Aortic smooth muscle cell (primary cell): ENCODE results near the gene ZNF350. TPM values are rescaled to one million over a fixed set of nuclear protein-coding genes. Genes with fewer than 3 reads are reported as not detected.

Experiments used
- total RNA-seq: library from RNA; depleted of rRNA; stranded (reverse); fragments of >200 nt; gene quantifications from 2 replicates; pipeline ENCODE4 v1.2.3, GENCODE V29; 2014

The ZNF350 gene
- 11.1 and 11.3 TPM in 2 replicates for total RNA-seq

DNA sequence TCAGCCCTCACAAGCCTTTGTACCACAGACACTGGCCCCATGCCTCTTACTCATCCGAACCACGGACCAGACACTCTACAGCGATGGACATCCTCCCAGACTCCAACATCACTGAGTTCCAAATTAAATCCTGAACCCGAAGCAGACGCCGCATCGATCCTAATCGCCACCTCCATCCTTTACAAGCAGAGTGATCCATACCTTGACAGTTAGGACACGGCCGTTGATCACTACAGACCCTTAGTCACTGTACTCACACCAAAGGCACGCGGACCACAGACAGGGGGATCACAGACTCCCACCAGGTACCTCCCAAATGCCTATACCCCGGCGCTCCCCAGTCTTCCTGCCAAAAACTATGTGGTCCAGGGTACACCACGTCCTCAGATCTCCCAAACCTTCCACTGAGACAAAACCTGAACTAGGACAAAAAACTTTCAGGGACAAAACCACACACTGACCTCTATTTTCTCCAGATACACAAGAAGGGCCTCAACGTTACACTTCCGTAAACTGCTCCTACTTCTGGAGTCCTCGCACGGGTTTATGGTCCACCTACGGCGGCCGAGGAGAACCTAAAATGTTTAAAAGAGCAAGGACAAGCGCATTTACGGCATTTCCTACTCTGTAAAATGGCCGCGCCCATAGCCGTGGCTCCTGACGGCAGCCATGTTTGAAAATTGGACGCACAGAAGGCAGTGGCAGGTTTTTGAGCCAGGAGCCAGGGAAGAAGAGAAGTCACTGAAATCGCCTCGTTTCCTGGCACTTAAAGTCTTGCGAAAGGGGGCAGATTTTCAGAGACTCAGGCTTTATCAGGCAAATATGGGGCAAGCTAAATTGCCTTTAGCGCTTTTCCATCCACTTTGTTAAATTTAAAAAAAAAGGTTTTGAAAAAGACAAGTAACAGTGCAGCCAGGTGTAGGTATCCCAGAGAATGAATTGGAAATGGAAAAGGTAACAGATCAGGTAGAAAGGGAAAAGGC lies at the start of gene ZNF350:
ZNF350 (minus strand) TSS at position 532 of the 983 bp plus-strand sequence. CDS start 12,480 bp downstream, outside the sequence.

GRCh38 chr19:52028027-52028779 lies 41.6 kb upstream of the ZNF350 start, which contains the start of gene ZNF614:
TSS of gene ZNF614 (minus strand) at chr19:52028379. CDS start at chr19:52025745, 2,634 bp downstream.

DNA sequence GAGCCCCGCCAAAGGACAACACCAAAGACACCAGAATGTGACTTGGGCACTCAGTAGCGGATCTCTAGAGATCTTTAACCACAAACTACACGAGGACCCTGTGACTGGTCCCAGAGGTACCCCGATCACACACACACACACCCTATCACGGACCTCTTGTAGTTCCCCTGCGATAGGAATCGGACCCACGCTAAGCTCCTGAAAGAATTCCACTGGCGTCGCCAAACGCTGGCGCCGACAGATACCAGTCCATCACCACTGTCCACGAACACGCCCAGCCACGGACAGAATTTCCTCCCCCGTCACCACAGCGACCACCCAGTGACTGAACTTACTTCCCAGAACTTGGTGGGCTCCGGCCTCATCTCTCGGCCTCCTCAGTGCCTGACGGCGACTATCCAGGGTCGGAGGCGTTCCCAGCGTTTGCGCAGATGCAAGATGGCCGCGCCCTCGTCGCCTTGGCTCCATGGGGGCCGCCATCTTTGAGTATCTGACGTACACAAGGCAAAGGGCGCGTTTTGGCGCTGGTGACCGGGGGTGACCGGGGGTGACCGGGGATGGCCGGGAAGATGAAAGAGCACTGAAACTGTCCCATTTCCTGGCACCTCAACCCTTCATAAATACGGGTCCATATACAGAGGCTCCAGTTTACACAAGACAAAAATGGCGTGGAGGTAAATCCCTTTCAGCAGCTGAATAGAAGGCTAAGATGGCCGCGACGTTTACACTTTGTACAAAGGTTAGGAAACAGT lies 21.3 kb upstream of the ZNF350 start, which contains the start of gene ZNF615:
ZNF615 (minus strand) TSS at position 406 of the 752 bp plus-strand sequence. CDS start 4,500 bp downstream, outside the sequence.

DNA sequence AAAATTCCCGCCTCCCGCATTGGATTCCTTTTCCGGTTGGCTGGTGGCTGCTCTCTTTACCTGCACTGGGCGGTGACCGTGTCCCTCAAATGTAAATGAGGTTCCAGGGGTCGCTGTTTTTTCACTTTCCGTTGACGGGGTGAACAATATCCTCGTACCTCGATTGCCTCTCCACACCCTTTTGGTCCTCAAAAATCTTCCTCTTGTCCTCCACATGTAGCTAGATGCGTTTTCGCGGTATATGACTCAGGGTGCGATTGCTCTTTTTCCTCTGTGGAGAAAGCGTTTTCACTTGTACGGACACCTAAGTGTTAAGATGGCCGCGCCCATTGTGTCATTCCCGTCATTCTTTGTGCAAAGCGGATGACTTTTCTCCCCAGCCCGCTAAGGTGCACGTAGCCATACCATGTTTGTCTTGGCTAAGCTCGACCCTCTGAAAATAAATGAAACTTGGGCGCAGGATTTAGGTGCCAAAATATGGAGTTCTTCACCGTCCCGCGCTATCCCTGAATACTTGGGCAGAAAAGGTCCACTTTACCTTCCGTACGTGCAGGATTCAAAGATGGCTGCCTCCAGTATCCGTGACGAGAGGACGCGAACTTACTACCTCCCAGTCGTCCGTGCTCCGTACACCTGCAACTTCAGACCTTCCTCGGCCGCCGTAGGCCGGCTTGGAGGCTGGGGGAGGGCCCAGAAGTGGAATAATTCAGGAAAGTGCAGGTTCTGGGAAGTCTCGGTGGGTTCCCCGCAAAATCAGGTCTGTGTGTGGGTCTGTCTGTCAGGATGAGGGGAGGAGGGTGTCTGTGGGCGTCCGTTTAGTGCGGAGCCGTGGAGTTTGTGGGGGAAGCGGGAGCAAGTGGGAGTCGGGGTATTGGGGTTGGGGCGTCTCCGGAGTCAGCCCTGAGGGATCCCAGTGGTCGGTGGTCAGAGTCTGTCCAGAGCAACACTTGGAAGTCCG lies 59.6 kb downstream of the ZNF350 start, which contains the start of gene ZNF613:
ZNF613 (plus strand) TSS at position 689 of the 958 bp plus-strand sequence. CDS start 8,749 bp downstream, outside the sequence.

Other genes with a start within 250 kb of the ZNF350 start
- not detected in 2 replicates for gene FPR1, start 235.0 kb downstream of the ZNF350 start, total RNA-seq
- not detected in 2 replicates for gene FPR2, start 225.7 kb downstream of the ZNF350 start, total RNA-seq
- under 0.01 TPM in 2 replicates for gene FPR3, start 191.7 kb downstream of the ZNF350 start, total RNA-seq
- 6.1 and 7.3 TPM in 2 replicates for gene ZNF577, start 98.9 kb downstream of the ZNF350 start, total RNA-seq
- gene ZNF649, start 81.8 kb downstream of the ZNF350 start, total RNA-seq: 4.1 and 5.4 TPM in 2 replicates
- 6.3 and 8.2 TPM in 2 replicates for gene ZNF613, start 59.4 kb downstream of the ZNF350 start, total RNA-seq
- 11.4 and 15.2 TPM in 2 replicates for gene ZNF615, start 21.4 kb upstream of the ZNF350 start, total RNA-seq
- 8.8 and 10.2 TPM in 2 replicates for gene ZNF614, start 41.5 kb upstream of the ZNF350 start, total RNA-seq
- gene ZNF432, start 62.0 kb upstream of the ZNF350 start, total RNA-seq: 7.4 and 9.1 TPM in 2 replicates
- 22.7 and 23.6 TPM in 2 replicates for gene ZNF841, start 108.9 kb upstream of the ZNF350 start, total RNA-seq
- 8.7 and 9.0 TPM in 2 replicates for gene ZNF616, start 153.1 kb upstream of the ZNF350 start, total RNA-seq
- 5.8 and 10.8 TPM in 2 replicates for gene ZNF836, start 184.8 kb upstream of the ZNF350 start, total RNA-seq
- 113 and 167 TPM in 2 replicates for gene PPP2R1A, start 203.2 kb upstream of the ZNF350 start, total RNA-seq